Measurements from ENCODE around the gene HBM. TPM values are rescaled to one million over a fixed set of nuclear protein-coding genes. Genes with fewer than 3 reads are reported as not detected.
"Not testable (repeated sequence)": the region's sequence is repeated elsewhere in the genome, so short reads cannot be mapped to it uniquely, and the experiment has no call there.

The HBM gene
- total RNA-seq, 1 experiment from 2014 or later, result not detected

- H3K18ac ChIP-seq (ENCODE audit: insufficient read length, low read depth, low read length), result no peak overlapping the region
- H3K27ac ChIP-seq (ENCODE audit: insufficient read length, low read depth, low read length), result no peak overlapping the region
- no peak overlapping the region for H3T11ph ChIP-seq (ENCODE audit: low read length)
- DNase-seq, result no peak
- no peak overlapping the region for H2AFZ ChIP-seq (ENCODE audit: low read length)
- H4K5ac ChIP-seq (ENCODE audit: insufficient read length, low read depth, low read length), result no peak overlapping the region
- no peak overlapping the region for H3K14ac ChIP-seq (ENCODE audit: insufficient read depth, low read length)
- no peak overlapping the region for H2AK5ac ChIP-seq (ENCODE audit: insufficient read length, low read length)
- H2BK5ac ChIP-seq (ENCODE audit: insufficient read length, low read length), result no peak overlapping the region
- H3K23ac ChIP-seq (ENCODE audit: insufficient read length, low read depth, low read length), result no peak overlapping the region
- no peak for TF ChIP-seq CTCF (conservative IDR thresholded peaks at IDR 0.05)
- H3K4me1 ChIP-seq (ENCODE audit: insufficient read depth, low read length), result no peaks in the 10 kb centered on the region; the same call in 1 of the 2 replicates
- H3K23me2 ChIP-seq (ENCODE audit: insufficient read length, low read depth, low read length, poor library complexity, severe bottlenecking), result no peaks in the 10 kb centered on the region
- H3K9me3 ChIP-seq (ENCODE audit: control insufficient read depth, low read depth, low read length), result no peaks in the 10 kb centered on the region
- no CpG with 5 or more reads among the region's 1 CpG for WGBS (ENCODE audit: extremely low coverage, insufficient read length, low lambda C conversion rate)
- no peak overlapping the region for H2BK20ac ChIP-seq (ENCODE audit: low read depth, low read length, poor library complexity, severe bottlenecking)
- H3K27me3 ChIP-seq (ENCODE audit: insufficient read depth, low read length), result peaks cover 55% of the 10 kb centered on the region
- H3K27ac Mint-ChIP-seq, result peak overlapping the region in 1 of 3 experiments; percentile 27; a peak in 1 of 7 replicates
- H3K4me1 Mint-ChIP-seq, result peaks cover 42 to 43% of the 10 kb centered on the region in 2 experiments
- no peak overlapping the region for H3K56ac ChIP-seq (ENCODE audit: insufficient read length, low read depth, low read length)
- H3K4me3 Mint-ChIP-seq, result peak overlapping the region in 1 of 2 experiments; percentile 13; a peak in 1 of 5 replicates
- H3K27me3 Mint-ChIP-seq (ENCODE audit: low read depth), result peaks cover 88% of the 10 kb centered on the region
- no peak overlapping the region for H2BK12ac ChIP-seq (ENCODE audit: insufficient read length, low read depth, low read length)
- H3K4me2 ChIP-seq (ENCODE audit: insufficient read depth, insufficient read length, low read length), result no peak overlapping the region
- no peak overlapping the region for H2BK15ac ChIP-seq (ENCODE audit: low read depth, low read length)
- H4K8ac ChIP-seq (replicated peaks; ENCODE audit: insufficient read length, low read depth, low read length), result no peak overlapping the region
- no peaks in the 10 kb centered on the region for H3K79me1 ChIP-seq (ENCODE audit: insufficient read depth, low read depth, low read length, poor library complexity, severe bottlenecking)
- no peaks in the 10 kb centered on the region for H4K20me1 ChIP-seq (ENCODE audit: control insufficient read depth, insufficient read depth, insufficient read length)
- H4K91ac ChIP-seq (ENCODE audit: insufficient read length, low read depth, low read length), result no peak overlapping the region
- H3K9me3 Mint-ChIP-seq, result peaks cover 4 to 10% of the 10 kb centered on the region in 2 experiments; a peak in 2 of 5 replicates
- H3K4ac ChIP-seq (ENCODE audit: low read depth, low read length), result no peak overlapping the region
- no peaks in the 10 kb centered on the region for H3K79me2 ChIP-seq (ENCODE audit: insufficient read depth, low read length)
- no peaks in the 10 kb centered on the region; a peak in 1 of 7 replicates for H3K36me3 Mint-ChIP-seq (ENCODE audit: insufficient read depth in 1 of 3, low read depth in 3 of 3)
- H2BK120ac ChIP-seq (ENCODE audit: low read depth, low read length, poor library complexity, severe bottlenecking), result no peak overlapping the region
- H3K9ac ChIP-seq (ENCODE audit: extremely low read depth, insufficient read length, low read length), result no peak overlapping the region
Measured at GRCh38 chr16:170788-171187, 5.0 kb downstream of the HBM start.

- H2BK20ac ChIP-seq (ENCODE audit: low read depth, low read length, poor library complexity, severe bottlenecking); H3K27ac ChIP-seq (ENCODE audit: insufficient read length, low read depth, low read length); H2BK5ac ChIP-seq (ENCODE audit: insufficient read length, low read length); H2BK12ac ChIP-seq (ENCODE audit: insufficient read length, low read depth, low read length); H3K4me2 ChIP-seq (ENCODE audit: insufficient read depth, insufficient read length, low read length); H4K5ac ChIP-seq (ENCODE audit: insufficient read length, low read depth, low read length); H3K18ac ChIP-seq (ENCODE audit: insufficient read length, low read depth, low read length); H3K23me2 ChIP-seq (ENCODE audit: insufficient read length, low read depth, low read length, poor library complexity, severe bottlenecking); H3K4me1 ChIP-seq (ENCODE audit: insufficient read depth, low read length); H3K9me3 ChIP-seq (ENCODE audit: control insufficient read depth, low read depth, low read length); H3T11ph ChIP-seq (ENCODE audit: low read length); H2BK120ac ChIP-seq (ENCODE audit: low read depth, low read length, poor library complexity, severe bottlenecking); H3K56ac ChIP-seq (ENCODE audit: insufficient read length, low read depth, low read length); H3K36me3 Mint-ChIP-seq (ENCODE audit: insufficient read depth in 1 of 3, low read depth in 3 of 3); DNase-seq; H3K14ac ChIP-seq (ENCODE audit: insufficient read depth, low read length); H3K23ac ChIP-seq (ENCODE audit: insufficient read length, low read depth, low read length); H4K8ac ChIP-seq (replicated peaks; ENCODE audit: insufficient read length, low read depth, low read length); H2AFZ ChIP-seq (ENCODE audit: low read length); H2AK5ac ChIP-seq (ENCODE audit: insufficient read length, low read length); H2BK15ac ChIP-seq (ENCODE audit: low read depth, low read length); H3K79me2 ChIP-seq (ENCODE audit: insufficient read depth, low read length); H3K27ac Mint-ChIP-seq; H3K9ac ChIP-seq (ENCODE audit: extremely low read depth, insufficient read length, low read length); H4K91ac ChIP-seq (ENCODE audit: insufficient read length, low read depth, low read length); H4K20me1 ChIP-seq (ENCODE audit: control insufficient read depth, insufficient read depth, insufficient read length); H3K4ac ChIP-seq (ENCODE audit: low read depth, low read length); H3K79me1 ChIP-seq (ENCODE audit: insufficient read depth, low read depth, low read length, poor library complexity, severe bottlenecking): not testable (repeated sequence)
- Mint-ChIP-seq H3K27me3 (ENCODE audit: low read depth) (peaks cover 82% of the 10 kb centered on the region), H3K9me3 (peaks cover 4 to 10% of the 10 kb centered on the region in 2 experiments; a peak in 2 of 5 replicates), H3K4me1 (peaks cover 32 to 35% of the 10 kb centered on the region in 2 experiments), H3K4me3 (peak within 1 kb of the TSS; percentile 42 to 68)
- H3K27me3 ChIP-seq (ENCODE audit: insufficient read depth, low read length), result peaks cover 44% of the 10 kb centered on the region
- no CpG with 5 or more reads among the region's 74 CpGs for WGBS (ENCODE audit: extremely low coverage, insufficient read length, low lambda C conversion rate)
Measured at GRCh38 chr16:172374-172941, 6.7 kb downstream of the HBM start, which contains the start of gene HBA2. HBA2 (plus strand) TSS chr16:172876; CDS start chr16:172913, 37 bp downstream.
